Left lobe of liver (tissue), 2 donors: ENCODE data around the gene KLHL3. TPM values are rescaled to one million over a fixed set of nuclear protein-coding genes. Genes with fewer than 3 reads are reported as not detected.

Experiments
- ATAC-seq: fragments of 200-7000 bp; cut with Tn5 transposase; one replicate; pipeline ENCODE4 v1.9.1; 2020; ENCODE audit warnings: mild to moderate bottlenecking, moderate library complexity
- DNase-seq: peaks from one replicate; pipeline ENCODE4 v3.0.0-alpha.2; 2020; ENCODE audit warnings: low spot score
- total RNA-seq: library from RNA; stranded (reverse); gene quantifications from one replicate; pipeline ENCODE4 v1.2.1, GENCODE V29; 2021
- donor health status: DM: no; HTN: no; CAD: no; lungs with moderate emphysema.
- donor health status: DM: no; HTN: yes; CAD: no.

Gene KLHL3
- total RNA-seq, 1 donor from 2014 or later = 10.6 TPM

DNA sequence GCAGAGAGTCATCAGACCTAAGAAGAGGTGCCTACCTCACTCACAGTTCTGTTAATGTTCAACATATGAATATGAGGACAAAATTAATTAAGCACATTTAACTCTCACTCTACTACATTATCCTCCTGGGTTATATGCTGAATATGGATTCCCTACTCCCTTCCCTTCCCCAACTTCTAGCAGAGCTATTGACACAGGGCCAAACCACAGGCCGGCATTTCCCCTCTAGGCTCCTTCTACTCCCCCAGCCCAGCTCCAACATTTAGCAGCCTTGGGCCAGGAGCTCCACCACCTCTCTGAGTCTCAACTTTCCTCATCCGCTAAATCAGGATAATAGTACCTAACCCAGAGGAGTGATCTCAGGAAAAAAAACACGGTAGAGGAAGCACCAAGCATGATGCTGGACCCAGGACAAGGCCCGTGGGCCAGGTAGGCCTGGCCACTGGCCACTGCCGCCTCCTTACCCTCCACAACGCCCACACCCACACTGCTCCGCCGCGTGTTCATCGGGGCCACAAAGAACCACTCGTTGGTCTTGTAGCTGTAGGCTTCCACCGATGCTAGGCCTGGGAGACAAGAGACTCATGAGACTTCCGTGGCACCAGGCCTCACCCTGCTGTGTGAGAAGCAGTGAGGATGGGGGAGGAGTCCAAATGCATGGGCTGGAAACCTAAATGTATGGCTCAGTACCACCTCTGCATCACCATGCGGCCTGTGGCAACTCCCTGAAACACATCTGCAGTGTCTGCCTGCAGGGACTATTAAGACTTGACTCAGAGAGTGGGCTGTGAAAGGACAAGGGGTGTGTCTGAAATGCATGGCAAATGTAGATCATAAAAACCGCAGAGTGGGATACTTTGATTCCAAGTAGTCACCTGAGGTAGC lies 98.8 kb downstream of the KLHL3 start:
- DNase-seq (no peak), ATAC-seq (no peak)

DNA sequence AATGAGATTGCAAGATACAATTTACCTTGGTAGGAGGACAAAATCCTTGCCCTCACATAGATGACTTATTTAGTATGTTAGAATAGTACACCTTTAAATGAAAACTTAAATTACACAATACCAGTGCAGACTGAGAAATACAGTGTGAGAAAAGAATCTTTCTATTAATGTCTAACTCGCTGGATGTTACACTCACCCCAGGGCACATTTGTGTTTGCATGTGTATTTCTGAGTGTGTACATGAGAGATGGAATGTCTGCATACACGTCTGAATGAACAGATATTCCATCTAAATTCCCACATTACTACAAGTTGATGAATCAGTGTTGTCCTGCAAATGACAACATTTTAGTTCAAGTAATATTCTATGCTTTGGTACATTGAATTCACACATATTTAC lies 99.8 kb downstream of the KLHL3 start:
- DNase-seq = no peak
- no peak for ATAC-seq

DNA sequence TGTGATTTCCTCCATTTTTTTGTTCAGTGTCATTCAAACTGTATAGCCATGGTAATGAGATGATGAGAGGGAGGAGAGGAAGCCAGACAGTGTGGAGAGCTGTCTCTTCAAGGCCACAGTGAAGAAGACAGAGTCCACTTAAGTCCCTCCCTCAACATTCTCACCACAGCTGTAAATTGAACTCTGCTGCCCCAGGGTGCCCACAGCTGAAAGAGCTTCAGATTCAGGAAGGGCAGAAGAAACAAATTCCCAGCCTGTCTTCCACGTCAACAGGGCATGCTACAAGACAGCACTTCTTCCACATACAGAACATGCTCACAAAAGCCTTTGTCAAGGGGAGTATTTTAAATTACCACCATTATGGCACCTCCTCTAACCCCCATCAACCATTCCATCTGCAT lies 100.4 kb downstream of the KLHL3 start:
- ATAC-seq (no peak), DNase-seq (no peak)

DNA sequence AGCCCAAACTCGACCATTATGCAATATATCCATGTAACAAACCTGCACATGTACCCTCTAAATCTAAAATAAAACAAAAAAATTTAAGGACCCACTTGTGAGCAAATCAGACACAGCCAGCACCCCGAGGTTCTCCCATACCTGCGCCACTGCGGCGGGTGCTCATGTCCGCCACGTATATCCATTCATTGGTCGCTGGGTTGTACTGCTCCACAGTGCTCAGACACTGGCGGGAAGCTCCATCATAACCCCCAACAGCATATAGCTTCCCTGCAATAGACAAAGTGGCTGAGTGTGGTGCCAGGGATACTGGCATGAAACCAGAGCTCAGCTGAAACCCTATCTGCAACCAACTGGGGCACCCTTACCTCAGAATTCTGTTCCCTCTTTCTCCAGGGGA lies 102.0 kb downstream of the KLHL3 start:
- no peak for ATAC-seq
- DNase-seq = no peak

DNA sequence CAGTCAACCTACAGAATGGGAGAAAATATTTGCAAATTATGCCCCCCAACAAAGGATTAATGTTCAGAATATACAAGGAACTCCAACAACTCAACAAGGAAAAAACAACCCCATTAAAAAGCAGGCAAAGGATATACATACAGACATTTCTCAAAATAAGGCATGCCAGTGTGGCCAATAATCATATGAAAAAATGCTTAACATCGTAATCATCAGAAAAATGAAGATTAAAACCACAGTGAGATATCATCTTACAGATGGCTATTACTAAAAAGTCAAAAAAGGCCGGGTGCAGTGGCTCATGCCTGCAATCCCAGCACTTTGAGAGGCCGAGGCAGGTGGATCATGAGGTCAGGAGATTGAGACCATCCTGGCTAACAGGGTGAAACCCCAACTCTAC lies 103.2 kb downstream of the KLHL3 start:
- DNase-seq = no peak
- ATAC-seq = no peak

DNA sequence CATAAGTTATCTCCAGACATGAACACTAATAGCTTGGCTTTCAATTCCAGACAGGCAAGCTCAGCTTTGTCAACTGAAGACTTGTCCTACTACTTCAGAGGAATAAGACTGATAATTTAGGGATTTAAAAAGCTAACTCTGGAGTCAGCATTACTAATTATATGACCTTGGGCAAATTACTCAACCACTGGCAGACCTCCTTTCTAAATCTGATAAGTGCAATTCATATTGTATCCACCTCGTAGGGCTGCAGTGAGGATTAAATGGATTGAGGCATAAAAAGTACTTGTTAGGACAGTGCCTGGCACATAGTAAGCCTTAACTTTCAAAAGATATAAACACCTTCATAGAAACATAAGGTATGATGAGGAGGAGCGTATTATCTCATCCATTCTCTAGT lies 104.4 kb downstream of the KLHL3 start:
- DNase-seq (no peak), ATAC-seq (no peak)

DNA sequence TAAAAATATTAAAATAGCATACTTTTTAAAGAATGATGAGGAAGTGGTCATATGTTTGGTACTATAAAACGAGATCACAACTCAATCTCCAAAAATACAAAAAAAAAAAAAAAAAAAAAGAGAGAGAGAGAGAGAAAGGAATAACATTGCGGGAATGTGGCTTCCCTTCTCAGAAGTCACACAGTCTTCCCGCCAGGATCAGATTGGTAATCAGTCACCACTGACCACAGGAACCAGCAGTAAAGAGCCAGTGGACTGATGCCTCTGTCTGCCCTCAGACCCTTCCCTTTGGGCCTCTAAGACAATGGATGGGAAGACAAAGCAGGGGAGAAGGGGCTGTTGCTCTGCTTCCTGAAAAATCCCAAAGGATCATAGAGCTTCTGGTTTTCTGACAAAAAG lies 104.9 kb downstream of the KLHL3 start:
- DNase-seq = no peak
- no peak for ATAC-seq

DNA sequence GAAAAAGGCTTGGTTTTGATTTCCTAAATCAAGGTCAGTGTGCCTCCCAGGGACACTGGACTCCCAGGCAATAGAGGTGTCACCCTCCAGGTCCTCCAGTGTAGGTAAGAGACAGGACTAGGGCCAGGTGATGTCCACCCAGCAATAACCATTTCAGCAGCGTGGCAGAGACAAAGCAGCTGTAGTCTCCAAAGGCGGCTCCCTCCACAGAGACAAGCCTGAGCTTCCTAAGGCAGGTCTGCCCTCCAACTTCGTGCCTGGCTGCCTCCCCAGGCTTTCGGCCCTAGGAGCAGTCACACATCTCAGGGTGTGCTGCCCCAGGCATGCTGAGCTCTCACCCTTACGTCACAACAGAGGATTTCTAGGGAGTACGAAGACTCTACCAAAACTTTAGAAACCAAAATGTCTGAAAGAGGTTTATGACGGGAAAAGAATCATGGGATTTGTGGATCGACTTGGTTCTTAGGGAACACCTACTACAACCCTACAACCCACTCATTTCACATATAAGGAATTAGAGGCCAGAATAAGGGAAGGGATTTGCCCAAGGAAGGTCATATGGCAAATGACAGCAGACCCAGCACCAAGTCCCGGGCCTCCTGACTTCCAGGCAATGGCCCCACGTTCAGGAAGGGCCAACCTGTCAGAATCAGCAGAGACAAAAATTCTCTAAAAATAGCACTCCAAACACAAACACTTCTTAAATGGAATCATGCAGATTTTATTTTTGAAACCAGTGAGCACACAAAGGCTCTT lies 105.5 kb downstream of the KLHL3 start:
- no peak for DNase-seq
- ATAC-seq = no peak

DNA sequence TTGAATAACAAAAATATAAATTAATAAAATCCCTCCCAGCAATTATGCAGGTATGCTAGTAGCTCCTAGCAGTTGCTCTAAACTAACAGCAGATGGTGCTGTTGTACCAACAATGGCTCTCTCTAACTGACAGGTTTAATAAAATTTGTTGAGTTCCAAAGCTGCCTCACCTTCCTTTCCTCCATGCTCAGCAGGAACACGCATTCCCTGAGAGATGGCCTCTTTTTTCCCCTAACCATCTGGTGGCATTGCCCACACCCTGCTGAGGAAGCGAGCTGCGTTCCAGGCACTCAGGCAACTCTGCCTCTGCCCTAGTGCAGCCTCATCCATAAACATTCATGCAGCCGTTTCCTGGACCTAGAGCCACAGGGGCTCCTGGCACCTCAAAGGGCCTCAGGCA lies 106.2 kb downstream of the KLHL3 start:
- DNase-seq (no peak), ATAC-seq (peak; percentile 94)

DNA sequence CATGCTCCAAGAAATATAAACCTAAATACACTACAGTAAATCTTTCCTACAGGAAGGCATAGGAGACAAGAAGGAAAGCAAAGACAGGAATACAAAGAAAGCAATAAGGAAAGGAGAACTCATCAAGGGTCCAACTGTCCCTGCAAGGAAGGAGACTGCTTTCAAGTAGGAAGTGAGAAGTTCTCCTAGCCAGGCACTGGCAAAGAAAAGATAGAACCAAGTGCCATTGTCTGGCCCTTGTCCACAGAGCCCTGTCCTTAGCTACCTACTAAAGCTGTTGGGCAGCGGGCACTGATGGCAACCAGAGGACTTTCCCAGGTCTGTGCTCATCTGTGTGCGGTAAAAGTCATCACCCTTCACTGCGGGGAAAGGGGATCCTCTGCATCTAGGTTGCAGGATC lies 108.2 kb downstream of the KLHL3 start:
- ATAC-seq = no peak

DNA sequence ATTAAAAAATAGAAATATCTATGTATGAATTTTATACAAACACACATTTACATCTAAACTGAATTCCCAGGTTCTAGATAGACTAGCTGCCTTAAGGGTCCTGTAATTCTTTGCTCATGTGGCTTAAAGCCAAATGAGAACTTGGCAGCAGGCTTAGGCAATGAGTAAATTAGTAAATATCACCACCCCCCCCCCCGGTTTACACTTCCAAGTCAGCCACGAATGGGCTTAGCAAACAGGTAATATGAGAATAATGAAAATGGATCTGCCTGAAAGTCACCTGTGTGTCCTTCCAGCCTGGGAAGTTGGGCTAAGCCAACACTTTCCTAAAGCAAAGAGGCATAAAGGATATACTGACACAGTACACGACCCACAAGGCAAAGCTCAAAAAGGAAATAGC lies 108.6 kb downstream of the KLHL3 start:
- ATAC-seq (no peak), DNase-seq (no peak)

More for the DNA sequence above, 108.2 kb downstream of the KLHL3 start:
- DNase-seq = no peak

DNA sequence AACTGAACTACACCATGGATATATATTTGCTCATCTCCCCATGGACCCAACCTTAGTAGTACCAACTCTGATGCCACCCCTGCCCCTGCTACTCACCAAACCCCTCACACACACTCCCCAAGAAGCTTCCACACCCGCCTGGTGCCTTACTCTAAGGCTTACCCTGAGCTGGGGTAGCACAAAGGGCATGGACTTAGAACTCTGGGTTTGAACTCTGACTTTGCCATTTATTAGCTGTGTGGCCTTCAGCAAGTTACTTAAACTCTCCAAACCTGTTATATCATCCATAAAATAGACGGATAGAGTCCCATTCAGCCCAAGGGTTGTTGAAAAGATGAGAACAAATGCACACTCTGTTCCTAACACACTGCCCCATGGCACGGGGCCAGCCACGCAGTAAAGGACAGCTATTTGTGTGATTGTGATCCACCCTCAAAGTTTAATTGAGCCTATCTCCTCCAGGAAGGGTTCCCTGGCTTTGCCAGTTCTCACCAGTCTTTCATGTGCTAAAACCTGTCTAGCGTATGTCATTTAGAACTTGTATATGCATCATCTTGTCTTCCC lies 111.0 kb downstream of the KLHL3 start:
- ATAC-seq = no peak
- DNase-seq = no peak

DNA sequence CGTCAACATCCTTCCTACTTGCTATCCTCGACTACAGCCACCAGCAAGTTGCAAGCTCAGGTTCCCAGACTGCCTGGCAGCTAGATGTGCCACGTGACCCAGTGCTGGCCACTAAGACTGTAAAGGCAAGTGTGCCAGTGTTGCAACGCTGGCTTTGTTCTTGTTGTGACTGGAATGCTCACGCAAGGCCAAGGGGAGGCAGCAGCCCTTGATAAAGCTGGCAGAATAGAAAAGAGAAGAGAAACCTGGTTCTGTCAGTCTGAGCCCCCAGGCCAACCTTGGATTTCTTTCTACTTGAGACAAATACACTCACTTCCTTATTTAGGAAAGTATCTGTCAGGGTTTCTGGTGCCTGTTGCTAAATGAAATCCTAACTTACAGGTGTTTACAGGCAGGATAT lies 113.0 kb downstream of the KLHL3 start:
- peak; percentile 94 for ATAC-seq

DNA sequence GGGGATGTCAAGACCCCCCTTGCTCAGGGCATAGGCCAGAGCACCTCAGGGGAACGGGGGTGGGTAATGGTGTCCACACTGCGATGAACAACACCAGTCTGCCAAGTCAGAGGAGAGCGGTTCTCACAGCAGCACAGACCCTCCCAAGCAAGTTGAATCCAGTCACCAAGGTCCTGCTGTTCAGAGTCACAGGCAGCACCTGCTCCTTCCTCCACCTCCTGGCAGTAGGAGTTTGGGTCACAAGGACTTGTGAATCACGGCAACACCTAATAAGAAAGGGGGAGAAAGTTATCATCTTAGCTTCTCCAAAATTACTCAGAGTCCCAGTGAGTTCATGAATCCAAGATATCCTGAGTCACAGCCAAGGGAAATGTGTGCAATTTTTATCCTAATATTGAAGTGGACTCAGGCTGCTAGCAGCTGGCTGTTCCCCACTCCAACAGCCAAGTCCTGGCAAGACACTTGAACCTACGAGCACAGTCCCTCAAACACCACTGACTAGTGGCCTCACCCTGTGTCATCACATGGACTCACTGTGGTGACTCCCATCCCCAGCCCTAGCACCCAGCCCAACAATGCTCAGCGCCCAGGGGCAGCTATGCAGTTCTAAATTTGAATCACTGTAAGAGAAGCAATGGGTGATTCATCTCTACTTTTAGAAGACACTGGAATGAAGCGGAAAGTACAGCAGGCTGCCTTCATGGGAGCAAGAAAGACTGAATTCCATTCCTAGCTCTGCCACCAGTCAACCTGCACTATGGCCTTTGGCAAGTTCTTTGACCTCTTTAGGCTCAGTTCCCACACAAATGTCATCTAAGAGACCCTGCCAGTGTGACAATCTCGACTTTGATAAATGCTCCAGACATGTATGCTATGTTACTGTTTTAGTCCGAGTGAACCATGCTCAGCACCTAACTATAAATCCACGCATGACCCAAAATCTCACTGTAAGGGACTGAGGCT lies 113.7 kb downstream of the KLHL3 start:
- no peak for DNase-seq
- peak; percentile 64 for ATAC-seq

More for the DNA sequence above, 113.0 kb downstream of the KLHL3 start:
- DNase-seq = peak; percentile 92

DNA sequence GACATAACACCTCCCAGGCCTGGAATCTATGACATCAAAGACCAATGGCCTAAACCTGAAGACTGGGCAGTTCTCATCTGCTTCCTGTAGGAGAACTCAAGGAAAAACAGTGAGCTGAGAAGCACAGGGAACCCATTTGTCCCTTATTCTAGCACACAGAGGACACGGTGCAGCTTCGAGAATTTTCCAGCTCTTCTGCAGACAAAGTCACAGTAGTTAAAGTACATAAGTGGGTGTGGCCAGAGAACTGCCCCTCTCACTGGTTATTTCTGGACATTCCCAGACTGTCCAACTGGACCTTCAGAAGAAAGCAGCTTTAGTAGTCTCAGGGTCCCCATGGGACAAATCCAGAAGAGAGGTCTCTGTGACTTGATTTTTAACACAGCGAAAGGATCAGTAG lies 114.6 kb downstream of the KLHL3 start:
- no peak for ATAC-seq
- DNase-seq = no peak

DNA sequence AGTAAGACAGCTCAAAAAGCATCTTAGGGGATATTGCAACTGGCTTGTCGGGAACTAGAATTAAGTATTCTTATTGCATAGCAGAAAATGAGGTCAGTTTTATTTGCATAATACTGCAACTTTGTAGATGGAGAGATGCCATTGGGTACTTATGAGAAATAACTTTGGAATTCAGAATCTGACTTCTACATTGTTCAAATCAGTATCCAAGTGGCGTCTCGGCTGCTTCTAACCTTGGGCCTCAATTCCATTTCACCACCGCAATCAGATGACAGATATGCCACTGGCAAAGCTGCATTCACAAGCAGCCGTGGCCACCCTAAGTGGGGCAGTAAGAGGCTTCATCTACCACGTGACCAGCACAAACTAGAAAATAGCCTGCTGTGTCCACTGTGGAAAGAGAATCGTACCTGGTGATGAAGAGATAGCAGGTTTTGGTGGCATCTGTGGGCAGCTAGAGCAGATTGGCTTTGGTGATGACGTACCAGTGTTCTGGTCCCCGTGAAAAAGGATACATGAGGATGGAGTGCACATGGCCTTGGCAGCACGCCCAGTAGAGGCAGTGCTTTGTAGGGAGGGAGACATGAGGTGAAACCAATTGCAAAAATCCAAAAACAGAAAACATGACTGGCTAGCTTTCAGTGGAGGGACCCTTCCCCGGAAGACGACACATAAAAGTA lies 116.6 kb downstream of the KLHL3 start:
- DNase-seq = no peak

DNA sequence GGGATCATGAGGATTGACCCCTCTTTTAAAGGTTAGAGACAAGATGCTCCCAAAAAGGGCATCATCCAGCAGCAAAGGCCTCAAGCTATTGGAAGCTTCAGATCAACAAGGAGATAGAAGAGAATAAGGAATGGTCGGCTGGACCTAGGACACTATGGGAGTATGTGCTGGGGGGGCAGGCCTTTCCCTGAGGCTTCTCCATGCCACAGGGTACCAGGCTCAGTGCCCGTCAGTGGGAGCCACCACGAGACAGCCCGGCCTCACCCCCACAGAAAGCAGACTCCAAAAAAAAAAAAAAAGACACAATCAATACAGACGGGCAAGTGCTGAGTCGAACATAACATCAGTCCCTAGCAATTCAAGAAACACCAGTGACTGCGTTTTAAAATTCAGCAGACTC lies 117.4 kb downstream of the KLHL3 start:
- DNase-seq (no peak), ATAC-seq (no peak)

More for the DNA sequence above, 116.6 kb downstream of the KLHL3 start:
- no peak for ATAC-seq

DNA sequence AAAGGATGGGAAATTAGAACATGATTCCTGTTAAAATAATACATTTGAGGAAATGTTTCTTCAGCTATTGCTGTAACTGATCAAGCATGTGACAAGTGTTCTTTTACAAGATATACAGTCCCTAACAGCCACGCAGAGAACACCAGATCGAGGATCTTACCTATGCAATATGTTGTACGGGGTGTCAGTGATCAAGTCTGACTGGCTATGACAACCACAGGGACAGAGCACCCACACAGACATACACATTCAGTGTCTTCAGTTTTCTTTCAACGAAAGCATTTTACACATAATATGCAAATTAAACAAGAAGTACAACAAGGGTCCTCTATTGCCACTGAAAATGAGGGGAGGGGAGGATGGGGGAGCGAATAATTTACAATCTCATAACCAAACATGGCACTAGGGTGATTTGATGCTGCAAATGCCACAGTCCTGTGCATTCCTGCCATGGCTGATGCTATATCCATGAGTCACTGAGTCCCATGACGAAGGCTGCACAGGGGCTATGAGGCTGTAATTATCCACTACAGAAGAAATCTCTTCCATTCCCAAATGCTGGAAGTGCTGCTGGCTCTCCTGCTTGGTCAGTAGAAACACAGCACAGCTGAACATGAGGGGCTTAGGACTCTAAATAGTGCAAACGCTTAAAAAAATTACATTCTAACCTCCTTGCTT lies 118.2 kb downstream of the KLHL3 start:
- DNase-seq = no peak
- no peak for ATAC-seq

DNA sequence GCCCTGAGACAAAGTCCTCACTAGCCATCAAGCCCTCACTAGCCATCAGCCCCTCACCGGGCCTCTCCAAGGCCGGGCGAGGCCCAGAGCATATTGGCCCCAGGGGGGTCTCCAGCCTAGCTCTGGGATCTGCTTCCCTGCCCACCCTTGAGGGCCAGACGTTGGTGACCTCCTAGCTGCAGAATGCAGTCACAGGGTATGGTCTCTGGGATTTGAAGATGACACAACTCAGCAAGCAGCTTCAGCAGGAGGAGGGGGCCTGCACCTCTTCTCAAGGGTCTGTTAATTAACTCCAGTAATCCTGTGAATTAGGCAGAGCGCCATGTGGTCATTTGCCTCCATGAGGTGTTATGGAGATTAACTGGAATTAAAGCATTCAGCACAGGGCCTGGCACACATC lies 119.8 kb downstream of the KLHL3 start:
- ATAC-seq = no peak
- DNase-seq = no peak
